Erythroblast (primary cell): ENCODE results near the gene ITM2A.

ENCODE experiments used
- DNase-seq, 2 experiments: peaks; one replicate each; lab custom pipeline; 2025; lab: John Stamatoyannopoulos, UW
- GATA1 ChIP-seq: IDR thresholded peaks from 2 replicates; pipeline ENCODE4 v1.6.1; 2011; ENCODE audit warnings: low read depth, mild to moderate bottlenecking, control low read depth, low read length, moderate library complexity
- POLR2A ChIP-seq: IDR thresholded peaks from 2 replicates; pipeline ENCODE4 v1.6.1; 2011; ENCODE audit warnings: mild to moderate bottlenecking, low read length

ITM2A gene

GRCh38 chrX:79366556-79366872 lies 620 bp downstream of the ITM2A start:
- TF ChIP-seq POLR2A (no peak), GATA1 (no peak)
- peak; percentile 15 to 31 for DNase-seq

- DNase-seq: no peak
- TF ChIP-seq POLR2A (no peak), GATA1 (no peak)
These were observed 1.5 kb downstream of the ITM2A start for GRCh38 chrX:79365591-79365990.

- no peak for DNase-seq
- TF ChIP-seq POLR2A (no peak), GATA1 (no peak)
These were observed 2.8 kb downstream of the ITM2A start for GRCh38 chrX:79364306-79364705.

GRCh38 chrX:79361192-79361870 lies 5.8 kb downstream of the ITM2A start:
- no peak for DNase-seq
- TF ChIP-seq POLR2A: no peak
- TF ChIP-seq GATA1: no peak

- peak in 1 of 2 experiments; percentile 1 for DNase-seq
- TF ChIP-seq GATA1 (no peak), POLR2A (no peak)
These were observed 30.0 kb downstream of the ITM2A start for GRCh38 chrX:79336869-79337815.

- no peak for DNase-seq
- TF ChIP-seq POLR2A (no peak), GATA1 (no peak)
These were observed 37.1 kb downstream of the ITM2A start for GRCh38 chrX:79330022-79330421.

- DNase-seq: no peak
- TF ChIP-seq POLR2A: no peak
- TF ChIP-seq GATA1: no peak
These were observed 41.7 kb downstream of the ITM2A start for GRCh38 chrX:79325263-79325958.
